ENCODE results near the gene DIP2C.
"Not testable (repeated sequence)": the region's sequence is repeated elsewhere in the genome, so short reads cannot be mapped to it uniquely, and the experiment has no call there.

DIP2C gene, protein sequence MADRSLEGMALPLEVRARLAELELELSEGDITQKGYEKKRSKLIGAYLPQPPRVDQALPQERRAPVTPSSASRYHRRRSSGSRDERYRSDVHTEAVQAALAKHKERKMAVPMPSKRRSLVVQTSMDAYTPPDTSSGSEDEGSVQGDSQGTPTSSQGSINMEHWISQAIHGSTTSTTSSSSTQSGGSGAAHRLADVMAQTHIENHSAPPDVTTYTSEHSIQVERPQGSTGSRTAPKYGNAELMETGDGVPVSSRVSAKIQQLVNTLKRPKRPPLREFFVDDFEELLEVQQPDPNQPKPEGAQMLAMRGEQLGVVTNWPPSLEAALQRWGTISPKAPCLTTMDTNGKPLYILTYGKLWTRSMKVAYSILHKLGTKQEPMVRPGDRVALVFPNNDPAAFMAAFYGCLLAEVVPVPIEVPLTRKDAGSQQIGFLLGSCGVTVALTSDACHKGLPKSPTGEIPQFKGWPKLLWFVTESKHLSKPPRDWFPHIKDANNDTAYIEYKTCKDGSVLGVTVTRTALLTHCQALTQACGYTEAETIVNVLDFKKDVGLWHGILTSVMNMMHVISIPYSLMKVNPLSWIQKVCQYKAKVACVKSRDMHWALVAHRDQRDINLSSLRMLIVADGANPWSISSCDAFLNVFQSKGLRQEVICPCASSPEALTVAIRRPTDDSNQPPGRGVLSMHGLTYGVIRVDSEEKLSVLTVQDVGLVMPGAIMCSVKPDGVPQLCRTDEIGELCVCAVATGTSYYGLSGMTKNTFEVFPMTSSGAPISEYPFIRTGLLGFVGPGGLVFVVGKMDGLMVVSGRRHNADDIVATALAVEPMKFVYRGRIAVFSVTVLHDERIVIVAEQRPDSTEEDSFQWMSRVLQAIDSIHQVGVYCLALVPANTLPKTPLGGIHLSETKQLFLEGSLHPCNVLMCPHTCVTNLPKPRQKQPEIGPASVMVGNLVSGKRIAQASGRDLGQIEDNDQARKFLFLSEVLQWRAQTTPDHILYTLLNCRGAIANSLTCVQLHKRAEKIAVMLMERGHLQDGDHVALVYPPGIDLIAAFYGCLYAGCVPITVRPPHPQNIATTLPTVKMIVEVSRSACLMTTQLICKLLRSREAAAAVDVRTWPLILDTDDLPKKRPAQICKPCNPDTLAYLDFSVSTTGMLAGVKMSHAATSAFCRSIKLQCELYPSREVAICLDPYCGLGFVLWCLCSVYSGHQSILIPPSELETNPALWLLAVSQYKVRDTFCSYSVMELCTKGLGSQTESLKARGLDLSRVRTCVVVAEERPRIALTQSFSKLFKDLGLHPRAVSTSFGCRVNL (N-terminal part only)

DNA sequence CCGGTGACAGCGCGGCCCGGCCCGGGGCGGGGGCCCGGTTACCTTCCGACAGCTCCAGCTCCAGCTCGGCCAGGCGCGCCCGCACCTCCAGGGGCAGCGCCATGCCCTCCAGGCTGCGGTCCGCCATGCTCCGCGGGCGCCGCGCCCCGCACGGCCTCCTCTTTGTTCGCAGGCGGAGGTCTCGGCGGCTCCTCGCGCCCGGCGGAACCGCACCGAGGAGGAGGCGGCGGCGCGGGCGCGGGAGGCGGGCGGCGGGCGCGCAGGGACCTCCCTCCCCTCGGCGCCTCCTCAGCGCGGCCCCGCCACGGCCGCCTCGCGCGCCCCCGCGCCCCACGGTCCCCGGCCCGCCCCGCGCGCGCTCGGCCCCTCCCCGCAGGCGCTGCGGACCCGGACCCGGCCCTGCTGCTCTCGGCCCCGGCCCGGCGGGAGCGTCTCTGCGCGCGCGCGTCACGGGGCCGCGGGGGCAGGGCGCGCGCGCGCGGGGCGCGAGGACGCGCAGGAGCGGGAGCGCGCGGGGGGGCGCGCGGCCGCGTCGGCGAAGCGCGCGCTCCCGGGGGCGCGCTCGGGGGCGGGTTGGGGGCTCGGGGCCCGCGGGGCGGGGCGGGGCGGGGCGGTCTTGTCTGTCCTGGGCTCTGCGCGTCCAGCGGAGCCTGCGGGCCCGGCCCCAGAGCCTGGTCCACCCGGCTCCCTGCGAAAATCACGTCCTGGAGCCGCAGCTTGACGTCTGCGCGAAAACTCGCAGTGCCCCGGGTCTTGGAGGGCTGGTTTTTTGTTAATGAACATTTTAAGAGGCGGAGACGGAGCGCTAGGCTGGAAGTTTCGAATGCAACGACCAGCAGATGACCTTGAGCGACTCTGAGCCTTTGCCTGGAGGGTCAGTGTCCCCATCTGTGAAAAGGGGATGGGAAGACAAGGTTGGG is at the start of gene DIP2C:
Gene DIP2C (minus strand): TSS at position 217 of the 920 bp plus-strand sequence. CDS start 90 bp downstream, at position 127.
- FAIRE-seq, result no peak

DNA sequence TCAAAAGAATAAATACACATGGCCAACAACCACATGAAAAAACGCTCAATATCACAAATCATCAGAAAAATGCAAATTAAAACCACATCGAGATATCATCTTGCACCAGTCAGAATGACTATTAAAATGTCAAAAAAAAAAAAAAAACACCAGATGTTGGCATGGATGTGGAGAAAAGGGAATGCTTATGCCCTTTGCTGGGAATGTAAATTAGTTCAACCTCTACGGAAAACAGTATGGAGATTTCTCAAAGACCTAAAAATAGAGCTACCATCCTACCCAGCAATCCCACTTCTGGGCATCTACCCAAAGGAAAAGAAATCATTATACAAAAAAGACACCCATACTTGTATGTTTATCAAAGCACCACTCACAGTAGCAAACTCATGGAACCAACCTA is 45.0 kb upstream of the DIP2C start:
- no peak for FAIRE-seq

GRCh38 chr10:733086-733485 is 43.6 kb upstream of the DIP2C start:
- no peak for FAIRE-seq

GRCh38 chr10:729213-729612 is 39.7 kb upstream of the DIP2C start:
- no peak for FAIRE-seq

DNA sequence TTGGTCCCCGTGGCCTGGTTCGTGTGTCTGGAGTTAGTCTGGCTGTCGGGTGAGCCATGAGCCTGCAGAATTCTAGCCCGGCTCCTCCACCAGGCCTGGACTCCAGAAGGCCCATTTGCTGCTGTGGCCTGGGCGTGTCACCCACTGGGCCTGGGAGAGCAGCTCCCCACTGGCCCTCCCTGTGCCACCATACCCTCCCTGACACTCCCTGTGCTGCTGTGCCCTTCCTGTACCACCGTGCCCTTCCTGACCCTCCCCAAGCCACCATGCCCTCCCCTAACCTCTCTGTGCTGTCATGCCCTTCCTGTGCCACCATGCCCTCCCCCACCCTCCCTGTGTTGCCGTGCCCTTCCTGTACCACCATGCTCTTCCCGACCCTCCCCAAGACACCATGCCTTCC is 39.1 kb upstream of the DIP2C start:
- FAIRE-seq, result no peak

- FAIRE-seq, result no peak
Observed at GRCh38 chr10:727162-727790, 37.8 kb upstream of the DIP2C start.

DNA sequence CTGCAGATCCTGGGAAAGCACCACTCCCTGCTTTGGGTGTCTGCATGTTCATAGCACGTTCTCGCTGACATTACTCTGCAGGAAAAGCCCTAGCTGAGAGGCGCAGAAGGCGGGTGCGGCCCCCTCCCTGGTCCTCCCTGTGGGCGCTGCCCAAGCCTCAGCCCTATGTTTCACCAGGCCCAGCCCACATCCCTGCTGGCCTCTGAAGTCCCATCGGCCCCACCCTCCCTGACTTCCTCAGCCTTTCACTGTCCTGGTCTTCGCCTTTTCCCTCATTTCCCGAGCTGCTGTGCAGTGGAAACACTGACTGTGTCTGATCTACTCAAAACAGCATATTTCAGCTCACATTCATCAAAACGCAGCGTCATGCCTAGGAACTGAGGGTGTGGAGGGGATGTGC is 36.3 kb upstream of the DIP2C start:
- no peak for FAIRE-seq

- no peak for FAIRE-seq
Observed at GRCh38 chr10:725302-725701, 35.8 kb upstream of the DIP2C start.

DNA sequence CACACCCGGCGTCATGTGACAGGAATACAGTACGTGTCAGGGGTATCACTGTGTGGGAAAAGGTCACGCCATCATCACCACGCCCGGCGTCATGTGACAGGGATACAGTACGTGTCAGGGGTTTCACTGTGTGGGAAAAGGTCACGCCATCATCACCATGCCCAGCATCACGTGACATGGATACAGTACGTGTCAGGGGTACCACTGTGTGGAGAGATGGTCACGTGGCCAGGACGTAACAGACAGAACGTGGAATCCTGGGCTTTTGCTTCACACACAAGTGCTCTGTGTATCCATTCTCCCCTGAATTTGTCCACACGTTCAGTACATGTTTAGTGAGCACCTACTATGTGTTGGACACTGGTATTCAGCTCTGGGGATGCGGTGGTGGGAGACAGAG is 34.5 kb upstream of the DIP2C start:
- no peak for FAIRE-seq

GRCh38 chr10:722281-723060 is 33.0 kb upstream of the DIP2C start:
- FAIRE-seq, result no peak

DNA sequence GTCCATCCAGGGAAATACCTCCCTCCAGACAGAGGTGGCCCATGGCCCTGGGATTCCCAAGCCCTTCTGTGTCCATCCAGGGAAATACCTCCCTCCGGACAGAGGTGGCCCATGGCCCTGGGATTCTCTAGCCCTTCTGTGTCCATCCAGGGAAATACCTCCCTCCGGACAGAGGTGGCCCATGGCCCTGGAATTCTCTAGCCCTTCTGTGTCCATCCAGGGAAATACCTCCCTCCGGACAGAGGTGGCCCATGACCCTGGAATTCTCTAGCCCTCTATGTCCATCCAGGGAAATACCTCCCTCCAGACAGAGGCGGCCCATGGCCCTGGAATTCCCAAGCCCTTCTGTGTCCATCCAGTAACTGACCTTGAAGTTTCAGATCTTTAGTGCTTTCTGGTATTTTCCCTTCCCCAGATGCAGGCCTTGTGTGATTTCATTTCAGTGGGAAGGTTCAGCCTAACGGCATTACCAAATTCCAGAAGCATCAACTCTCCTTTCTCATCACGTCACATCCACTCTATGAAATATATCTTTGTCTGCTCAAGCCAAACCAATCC is 28.8 kb upstream of the DIP2C start:
- no peak for FAIRE-seq

DNA sequence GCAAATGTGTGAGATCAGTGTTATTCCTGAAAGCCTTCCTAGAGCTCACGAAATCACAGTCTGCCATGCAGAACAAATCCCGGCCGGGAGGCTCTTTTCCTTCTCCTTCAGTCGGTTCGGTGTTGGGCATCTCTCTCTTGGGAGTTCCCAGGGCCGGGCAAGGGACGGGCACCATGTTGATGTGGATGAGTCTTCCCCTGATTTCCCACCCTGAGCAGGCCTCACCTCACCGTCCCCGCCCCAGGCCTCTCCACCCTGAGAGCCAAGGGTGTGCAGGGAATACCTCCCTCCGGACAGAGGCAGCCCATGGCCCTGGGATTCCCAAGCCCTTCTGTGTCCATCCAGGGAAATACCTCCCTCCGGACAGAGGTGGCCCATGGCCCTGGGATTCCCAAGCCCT is 28.0 kb upstream of the DIP2C start:
- FAIRE-seq, result no peak

GRCh38 chr10:716821-717220 is 27.4 kb upstream of the DIP2C start:
- no peak for FAIRE-seq

- no peak for FAIRE-seq
Observed at GRCh38 chr10:714214-714613, 24.7 kb upstream of the DIP2C start.

DNA sequence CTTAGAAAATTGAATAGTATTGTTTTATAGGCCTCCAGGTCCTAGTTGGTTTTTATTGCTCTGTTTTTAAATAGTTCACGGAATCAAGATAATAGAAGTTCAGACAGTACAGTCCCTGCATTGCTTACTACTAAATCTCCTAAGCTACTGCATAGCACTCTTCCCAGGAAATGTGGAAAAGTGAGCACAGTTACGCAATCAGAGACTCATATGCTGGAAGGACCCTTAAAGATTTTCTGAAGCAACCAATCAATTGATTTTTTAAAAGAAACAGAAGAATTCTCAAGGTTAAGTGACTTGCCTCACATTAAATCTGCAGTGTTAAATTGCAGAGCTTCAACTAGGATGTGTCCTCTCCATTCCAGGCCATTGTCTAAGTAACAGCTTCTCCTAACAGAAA is 23.1 kb upstream of the DIP2C start:
- FAIRE-seq, result no peak

DNA sequence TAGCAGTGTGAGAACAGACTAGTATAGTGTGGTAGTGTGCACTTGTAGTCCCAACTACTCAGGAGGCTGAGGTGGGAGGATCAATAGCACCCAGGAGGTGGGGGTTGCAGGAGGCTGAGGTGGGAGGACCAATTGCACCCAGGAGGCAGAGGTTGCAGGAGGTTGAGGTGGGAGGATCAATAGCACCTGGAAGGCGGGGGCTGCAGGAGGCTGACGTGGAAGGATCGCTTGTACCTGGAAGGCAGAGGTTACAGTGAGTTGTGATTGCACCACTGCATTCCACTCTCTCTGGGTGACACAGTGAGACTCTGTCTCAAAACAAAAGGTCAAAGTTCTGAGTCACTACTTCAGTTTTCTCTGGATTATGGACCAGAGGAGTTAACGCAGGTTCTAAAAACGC is 22.6 kb upstream of the DIP2C start:
- no peak for FAIRE-seq

GRCh38 chr10:707861-708260 is 18.4 kb upstream of the DIP2C start:
- FAIRE-seq, result no peak

DNA sequence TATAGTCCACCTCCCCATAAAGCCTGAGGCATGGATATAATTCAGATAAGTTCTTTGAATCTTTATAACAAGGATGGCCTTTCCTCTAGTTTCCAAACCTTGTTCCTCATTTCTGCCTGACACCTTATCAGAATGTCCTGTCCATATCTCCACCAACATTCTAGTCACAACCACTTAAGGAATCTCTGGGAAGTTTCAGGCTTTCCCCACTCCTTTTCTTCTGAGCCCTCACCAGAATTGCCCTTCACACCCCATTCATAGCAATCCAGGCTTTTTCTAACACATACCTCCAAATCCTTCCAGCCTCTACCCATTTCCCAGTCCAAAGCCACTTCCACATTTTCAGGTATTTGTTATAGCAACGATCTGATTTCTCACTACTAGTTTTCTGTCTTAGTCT is 18.0 kb upstream of the DIP2C start:
- no peak for FAIRE-seq

- no peak for FAIRE-seq
Observed at GRCh38 chr10:703118-703517, 13.7 kb upstream of the DIP2C start.

GRCh38 chr10:700183-700582 is 10.7 kb upstream of the DIP2C start:
- FAIRE-seq, result not testable (repeated sequence)

All from TTC549 (cell line).